GM19035 (cell line): ENCODE results near the gene PXDN.

Source experiments
- ATAC-seq: cut with Tn5 transposase; IDR thresholded peaks from one replicate; pipeline ENCODE4 v1.9.1; 2021; ENCODE audit not compliant: unreplicated experiment

The PXDN gene

DNA sequence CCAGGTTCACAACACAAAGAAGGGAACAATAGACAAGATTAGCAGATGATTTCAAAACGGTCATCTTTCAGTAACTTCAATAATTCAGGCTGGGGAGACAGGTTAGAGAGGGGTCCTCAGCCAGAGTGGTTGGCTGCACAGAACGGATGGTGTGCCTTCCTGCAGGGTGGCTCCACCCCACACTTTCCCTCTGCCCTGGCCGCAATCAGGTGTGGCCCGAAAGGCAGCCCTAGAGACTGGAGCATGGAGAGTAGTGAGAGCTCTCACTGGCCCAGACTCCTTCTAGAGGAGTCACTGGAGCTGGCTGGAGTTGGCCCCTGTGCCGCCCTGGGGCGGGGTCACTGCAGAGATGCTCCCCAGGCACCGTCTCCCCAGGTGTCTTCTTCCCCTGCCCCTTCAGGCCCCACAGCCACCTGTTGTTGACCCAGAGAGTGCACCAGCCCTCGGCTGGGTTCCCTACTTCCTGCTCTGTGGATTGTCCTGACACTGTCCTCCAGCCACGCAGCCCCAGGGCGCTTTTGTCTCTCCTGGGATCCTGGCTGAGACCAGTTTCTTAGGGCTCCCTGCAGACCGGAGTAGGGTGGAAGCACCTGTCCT is 126.8 kb downstream of the PXDN start:
- ATAC-seq, result no peak

DNA sequence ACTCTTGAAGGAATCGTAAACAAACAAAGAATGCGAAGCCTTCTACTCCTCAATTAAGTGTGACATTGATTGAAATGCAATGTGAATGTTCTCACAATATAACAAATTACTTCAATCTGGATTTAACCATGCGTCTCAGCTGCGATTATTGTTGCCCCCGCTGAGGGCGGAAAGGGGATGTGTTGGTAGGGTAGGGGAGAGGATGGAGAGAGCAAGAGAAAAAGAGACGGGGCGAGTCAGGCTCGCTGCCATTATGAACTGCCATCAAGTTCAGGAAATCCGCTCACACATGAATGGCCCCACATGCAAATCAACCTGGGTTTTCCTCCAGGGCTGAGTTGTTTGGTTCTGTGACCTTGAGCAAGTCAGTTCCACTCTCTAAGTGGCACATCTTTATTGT is 129.8 kb downstream of the PXDN start:
- ATAC-seq, result peak; percentile 65

DNA sequence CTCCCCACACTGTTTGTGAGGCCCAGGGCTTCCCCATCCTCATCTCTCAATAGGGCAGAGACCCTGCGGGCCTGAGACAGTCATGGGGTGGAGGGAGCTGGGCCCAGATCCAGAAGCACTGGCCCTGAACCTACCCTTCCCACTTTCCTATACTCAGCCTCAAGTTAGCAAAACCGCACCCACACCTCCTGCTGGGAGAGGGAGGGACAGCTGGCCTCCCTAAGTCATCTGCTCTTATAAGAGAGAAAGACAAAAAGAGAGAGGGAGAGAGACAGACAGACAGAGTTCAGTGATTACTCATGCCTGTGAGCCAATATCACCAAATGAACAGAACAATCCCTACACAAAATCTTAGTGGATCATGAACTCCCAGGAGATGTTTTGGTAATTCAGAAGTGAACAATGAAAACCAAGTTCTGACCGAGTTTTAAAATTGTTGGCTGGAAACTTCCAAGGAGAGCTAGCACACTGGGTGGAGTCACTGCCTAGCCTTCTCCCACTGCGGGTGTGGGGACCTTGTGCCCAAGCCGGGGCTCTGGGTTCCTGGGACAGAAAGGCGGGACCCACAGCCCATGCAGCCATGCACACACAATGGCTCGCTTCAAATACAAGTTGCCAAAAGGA is 130.5 kb downstream of the PXDN start:
- ATAC-seq, result no peak

DNA sequence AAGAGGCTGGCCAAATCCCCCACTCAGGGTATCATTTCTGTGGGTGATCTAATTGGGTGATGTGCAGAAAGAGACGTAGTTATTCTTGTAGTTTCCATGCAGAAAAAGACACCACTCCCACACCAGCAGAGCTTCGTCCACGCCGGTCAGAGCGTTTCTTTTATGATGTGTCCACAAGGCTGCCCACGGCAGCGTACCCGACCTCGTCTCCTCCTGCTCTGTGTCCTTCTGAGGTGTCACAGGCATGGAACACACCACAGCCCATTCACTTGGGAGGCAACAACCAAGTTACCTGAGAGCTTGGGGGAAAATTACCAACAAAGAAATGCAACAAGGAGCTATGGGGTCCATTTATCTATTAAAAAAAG is 131.3 kb downstream of the PXDN start:
- no peak for ATAC-seq

DNA sequence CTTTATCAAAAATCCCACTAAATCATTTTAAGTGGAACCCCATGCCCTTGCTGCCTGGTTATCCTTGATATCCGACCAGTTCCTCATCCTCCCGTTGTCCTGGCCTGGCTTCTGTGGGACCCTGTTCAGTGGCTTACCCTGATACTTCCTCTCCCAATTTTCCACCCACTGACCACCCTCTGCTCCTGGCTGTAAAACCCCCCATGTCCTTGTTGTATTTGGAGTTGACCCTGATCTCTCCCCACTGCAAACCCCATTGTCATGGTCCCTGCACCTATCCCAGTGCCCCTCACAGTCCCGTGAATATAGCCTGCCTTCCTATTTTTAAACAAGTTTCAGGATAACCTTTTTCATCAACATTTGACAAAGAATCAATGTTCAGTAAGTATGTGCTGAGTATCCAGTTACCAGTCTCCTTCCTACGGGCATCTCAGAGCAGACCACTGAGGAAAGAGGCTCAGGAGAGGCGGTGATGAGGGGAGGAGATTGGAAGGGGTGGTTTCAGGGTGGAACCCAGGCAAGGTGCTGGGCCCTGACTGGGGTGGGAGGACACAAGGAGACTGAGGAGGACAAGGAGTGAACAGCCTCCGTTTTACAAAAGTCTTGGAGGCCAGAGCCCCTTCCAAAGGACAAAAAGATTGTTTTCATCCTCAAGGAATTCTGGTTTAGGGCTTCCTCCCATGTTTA is 131.8 kb downstream of the PXDN start:
- no peak for ATAC-seq

DNA sequence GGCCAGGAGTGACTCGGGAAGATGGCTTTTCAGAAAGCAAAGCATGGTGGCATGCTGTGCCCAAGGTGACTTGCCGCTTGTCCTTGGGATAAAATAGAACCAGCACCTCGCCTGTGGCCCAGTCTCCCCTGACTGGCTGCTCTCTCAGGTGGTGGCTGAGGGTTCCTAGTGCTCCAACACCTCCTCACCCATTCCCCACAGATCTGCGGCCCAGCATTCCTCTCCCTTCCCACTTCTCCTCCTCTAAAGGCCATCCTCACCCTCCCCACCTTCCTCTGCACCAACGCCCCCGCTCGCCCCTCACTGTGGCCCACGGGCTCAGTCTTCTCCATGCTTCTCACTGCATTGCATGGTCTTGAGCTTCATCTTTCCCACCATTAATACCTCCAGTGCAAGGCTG is 132.4 kb downstream of the PXDN start:
- ATAC-seq, result no peak

DNA sequence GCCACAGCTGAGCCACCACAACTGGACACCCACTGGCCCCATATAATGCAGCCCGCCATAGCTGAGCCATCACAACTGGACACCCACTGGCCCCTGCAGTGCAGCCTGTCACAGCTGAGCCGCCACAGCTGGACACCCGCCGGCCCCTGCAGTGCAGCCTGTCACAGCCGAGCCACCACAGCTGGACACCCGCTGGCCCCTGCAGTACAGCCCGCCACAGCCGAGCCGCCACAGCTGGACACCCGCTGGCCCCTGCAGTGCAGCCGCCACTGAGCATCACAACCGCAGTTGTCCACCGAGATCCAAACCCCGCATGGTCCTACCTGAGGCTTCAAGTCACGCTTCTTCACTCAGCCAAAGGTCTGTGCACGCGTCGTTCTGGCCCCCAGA is 134.2 kb downstream of the PXDN start:
- no peak for ATAC-seq

DNA sequence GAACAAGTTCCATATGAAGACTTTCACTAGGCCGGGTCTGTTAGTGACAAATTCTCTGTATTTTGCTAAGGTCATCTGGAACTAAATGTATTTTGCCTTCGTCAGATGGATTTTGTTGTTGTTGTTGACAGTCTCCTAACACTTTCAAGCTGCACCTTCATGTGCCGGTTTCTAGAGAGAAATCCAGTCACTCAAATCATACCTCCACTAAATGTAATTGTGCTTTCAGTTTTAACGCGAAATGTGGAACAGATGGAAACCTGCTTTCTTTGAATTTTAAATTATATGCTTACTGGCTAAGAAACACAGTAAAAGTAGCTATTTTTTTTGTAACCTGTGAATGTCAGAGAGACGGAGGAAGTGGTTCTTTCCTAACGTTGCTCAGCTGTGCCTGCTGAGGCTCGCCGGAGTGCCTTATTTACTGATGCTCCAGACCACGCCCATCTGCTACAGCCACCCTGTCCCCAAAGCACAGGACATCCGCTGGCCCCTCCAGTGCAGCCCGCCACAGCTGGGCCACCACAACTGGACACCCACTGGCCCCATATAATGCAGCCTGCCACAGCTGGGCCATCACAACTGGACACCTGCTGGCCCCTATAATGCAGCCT is 134.7 kb downstream of the PXDN start:
- no peak for ATAC-seq

DNA sequence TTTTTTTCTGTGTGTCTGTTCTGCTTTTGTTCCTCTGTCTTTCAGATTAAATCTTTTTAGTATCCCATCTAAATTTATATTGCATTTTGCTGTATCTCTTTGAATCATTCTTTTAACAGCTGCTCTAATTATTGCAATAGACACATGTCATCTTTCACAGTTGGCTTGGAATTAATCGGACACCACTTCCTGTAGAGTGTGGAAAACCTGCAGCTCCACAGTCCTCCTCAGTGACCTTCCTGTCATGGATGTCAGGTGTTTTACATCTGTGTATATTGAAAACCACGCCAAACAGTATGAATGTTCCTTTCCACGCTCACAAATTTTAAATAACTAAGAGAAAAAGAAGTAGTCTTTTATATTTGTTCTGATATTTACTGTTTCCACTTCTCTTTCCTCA is 135.3 kb downstream of the PXDN start:
- ATAC-seq, result no peak

DNA sequence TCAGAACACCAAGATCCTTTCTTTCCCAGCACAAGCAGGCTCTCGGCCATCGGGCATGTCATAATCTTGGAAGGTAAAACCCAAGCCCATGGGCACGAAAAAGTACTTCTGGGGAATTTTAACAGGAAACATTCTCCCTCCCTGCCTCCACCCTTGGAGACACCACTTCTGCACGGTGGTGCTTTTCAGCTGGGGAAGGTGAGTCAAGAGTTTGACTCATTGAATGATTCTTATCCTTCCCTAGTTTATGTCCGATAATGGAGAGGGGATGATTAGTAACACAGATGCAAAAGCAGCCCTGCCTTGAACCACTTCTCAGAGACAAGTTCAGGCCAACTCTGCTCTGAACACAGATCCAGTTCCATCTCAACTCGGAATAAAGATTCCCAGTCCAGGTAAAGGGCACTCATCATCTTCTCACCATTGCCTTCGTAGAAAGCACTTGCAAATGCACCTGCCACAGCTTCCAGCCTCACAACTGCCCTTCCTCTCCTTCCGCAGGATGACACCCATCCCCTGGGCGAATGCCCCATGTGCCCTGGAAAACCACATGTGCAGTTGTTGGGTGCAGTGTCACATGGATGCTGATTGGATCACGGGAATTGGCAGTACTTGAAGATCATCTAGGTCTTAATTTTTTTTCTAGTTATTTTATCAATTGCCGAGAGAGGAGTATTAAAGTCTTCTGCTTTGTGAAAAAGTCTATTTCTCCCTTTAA is 136.2 kb downstream of the PXDN start:
- ATAC-seq, result no peak

DNA sequence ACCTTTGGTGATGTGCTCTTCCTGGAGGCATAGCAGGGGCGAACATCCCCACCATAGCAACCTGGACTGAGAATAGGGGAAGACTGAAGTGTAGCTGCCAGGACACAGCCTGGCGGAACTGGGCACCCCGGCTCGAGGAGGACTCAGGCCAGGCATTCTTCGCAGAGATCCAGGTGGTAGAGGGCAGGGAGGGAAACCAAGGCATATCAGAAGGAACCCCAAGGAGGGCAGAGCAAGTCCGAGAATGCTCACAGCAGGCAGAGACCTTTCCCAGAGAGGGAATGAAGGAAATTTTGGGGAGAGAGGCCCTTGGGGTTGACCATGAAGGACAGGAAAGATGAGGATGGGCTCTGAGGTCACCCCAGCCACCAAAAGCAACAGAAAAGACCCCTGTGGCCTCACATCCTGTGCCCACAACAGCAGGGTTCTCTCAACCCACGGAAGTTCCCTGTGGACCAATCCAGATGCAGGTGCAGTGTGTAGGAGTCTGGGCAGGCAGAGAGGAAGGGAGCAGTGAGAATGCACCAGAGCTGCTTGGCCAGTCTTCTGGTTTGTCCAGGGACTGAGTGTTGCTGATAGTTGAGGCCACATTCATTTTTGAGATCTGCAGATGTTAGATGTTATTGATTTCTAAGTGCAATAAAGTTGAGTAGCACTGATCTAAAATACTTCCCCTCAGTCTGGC is 136.9 kb downstream of the PXDN start:
- ATAC-seq, result no peak

DNA sequence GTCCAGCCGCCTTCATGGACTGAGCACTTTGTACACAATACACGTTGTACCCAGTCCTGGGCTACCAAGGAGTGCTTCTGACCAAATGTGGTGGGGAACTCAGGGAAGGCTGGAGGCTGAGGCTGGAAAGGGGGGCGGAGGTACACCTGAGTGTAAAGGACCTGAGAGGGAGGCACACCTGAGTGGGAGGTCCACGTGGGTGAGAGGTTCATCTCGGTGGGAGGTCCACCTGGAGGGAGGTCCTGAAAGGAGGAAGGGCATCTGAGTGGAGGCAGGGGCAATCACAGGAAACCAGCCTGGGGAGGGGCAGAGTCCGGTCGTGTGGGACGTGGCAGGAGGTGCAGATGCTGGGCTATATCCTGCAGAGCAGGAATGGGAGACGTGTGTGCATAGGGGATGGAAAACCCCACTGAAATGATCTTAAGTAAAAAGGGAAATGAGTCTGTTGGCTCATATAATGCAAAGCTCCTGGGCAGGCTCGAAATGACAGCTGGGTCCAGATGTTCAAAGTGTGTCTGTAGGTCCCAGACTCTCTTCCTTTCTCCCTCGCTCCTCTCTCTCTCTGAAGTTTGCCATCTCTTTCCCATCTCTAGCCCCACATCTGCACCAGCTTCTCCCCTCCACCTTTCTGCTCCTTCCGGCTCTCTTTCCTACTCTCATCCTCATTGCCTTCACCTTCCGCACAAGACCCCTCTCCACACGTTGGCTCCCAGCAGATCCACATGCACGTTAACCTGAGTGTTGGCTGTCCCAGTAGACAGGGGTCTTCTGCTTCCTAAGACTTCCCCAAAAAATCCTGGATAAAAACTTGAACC is 137.7 kb downstream of the PXDN start:
- ATAC-seq, result no peak

DNA sequence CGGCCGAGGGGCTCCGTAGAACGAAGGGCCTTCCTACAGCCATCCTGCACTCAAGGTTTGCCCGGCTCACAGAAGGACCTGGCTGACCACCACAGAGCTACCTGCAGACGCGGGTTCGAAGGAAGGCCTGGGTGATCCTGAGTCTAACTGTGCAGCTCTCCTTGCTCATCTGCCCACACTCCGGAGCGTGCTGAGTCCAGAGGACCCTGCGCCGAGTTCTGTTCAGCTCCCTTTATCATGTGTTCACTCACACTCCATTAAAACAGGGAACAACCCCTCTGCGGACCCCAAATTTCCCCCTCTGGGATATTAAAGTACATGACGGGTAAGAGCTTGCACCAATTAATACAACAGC is 138.3 kb downstream of the PXDN start:
- no peak for ATAC-seq

DNA sequence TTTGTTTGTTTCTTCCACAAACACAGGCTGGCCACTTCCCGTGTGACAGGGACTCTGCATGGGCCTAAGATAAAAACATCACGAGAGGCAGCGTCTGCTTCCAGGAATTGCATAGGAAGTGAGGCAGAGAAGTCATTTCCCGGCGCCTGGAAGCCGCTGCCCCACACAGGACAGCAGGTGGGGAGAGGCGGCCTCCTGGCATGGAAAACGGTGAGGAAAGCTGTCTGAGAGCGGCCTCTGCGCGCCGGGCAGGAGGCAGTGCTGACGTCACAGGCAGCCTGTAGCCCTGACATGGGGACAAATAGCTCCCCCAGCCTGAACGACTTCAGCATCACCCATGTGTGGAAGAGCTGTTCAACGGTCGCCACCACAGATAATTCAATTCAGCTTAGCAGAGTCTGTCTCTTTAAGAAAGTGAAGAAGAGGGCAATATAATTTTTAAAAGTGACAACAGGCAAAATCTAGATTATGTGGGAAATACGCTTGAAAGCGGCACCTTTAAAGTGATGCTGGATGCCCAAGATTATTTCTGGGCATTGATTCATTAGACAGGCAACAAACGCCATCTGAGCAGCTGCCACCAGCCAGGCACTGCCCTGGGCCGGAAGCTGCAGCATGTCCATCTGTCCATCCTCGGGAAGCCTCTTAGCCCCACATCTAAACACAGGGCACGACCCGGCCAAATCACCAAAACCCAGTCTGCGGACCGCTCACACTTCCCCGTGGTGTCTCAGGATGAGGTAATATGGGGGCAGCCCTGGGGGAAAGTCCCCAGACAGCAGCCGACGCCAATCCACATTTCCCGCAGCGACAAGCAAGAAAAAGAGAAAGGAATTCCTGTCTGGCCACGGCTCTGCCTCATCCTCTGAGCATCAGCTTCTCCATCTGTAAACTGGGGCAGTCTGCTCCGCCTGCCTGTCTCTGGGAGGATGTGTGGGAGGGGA is 138.9 kb downstream of the PXDN start:
- no peak for ATAC-seq

DNA sequence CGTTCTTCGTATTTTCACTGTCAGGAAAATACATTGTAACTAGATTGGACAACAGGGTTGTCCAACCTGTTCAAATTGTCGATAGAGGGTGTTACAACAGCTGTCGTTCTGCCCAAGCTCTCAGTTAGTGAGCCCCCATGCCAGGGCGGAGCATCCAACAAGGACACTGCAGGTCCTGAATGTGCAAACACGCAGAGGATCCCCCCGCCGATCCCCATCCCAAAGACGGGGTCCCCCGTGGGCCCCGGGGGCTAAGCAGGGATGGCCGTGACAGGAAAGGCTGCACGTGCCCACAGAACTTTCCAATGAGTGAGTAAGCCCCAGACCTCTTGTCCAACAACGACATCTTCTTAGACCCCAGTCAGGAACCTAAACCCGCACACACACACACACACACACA is 140.8 kb downstream of the PXDN start:
- no peak for ATAC-seq

DNA sequence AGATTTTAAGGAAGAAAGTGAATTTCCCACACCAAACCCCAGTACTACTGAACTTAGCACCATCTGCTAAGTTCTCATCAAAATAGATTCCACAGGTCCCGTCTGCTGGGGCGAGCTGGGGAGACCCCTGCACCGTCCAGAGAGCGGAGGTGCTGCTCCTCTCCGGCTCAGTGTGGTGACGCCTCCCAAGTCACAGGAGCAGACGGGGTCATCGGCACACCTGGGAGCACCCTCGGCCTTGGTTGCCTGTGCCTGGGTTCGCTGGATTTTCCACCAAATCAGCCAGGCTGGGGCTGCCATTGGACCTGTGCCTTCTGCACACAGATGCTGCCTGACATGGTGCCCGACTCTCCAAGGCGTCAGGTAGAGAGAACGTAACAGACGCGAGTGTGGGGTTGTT is 141.3 kb downstream of the PXDN start:
- no peak for ATAC-seq

DNA sequence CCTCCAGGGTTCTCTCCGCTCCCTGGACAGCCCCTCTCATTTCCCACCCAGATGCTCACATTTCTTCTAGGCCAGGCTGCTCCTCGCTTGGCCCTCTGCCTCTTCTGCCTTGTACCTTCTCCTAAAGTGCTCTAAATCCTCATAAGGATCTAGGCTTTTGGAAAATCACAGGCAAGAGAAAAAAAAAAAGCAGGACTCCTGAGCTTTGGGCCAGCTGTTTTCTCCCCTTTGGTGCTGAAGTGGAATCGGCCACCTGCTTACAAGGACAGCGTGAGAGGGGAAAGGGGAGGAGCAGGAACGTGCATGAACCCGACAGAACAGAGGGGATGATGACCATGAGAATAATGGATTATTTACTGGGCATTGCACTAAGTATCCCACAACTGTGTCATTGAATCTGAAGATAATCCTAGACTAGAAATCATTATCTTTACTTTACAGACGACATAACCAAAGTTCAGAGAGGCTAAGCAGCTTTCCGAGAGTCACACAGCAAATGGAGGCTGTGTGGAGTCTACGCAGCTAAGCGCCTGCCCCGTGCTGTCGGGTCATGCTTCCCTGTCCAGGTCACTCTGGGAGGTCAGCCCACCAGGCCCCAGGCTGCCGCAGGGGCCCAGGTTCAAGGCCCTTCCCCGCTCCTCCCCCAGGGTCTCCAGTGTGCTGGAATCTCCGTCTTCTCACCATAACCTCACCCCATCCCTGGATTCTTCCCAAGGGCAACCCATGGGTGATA is 141.9 kb downstream of the PXDN start:
- no peak for ATAC-seq

DNA sequence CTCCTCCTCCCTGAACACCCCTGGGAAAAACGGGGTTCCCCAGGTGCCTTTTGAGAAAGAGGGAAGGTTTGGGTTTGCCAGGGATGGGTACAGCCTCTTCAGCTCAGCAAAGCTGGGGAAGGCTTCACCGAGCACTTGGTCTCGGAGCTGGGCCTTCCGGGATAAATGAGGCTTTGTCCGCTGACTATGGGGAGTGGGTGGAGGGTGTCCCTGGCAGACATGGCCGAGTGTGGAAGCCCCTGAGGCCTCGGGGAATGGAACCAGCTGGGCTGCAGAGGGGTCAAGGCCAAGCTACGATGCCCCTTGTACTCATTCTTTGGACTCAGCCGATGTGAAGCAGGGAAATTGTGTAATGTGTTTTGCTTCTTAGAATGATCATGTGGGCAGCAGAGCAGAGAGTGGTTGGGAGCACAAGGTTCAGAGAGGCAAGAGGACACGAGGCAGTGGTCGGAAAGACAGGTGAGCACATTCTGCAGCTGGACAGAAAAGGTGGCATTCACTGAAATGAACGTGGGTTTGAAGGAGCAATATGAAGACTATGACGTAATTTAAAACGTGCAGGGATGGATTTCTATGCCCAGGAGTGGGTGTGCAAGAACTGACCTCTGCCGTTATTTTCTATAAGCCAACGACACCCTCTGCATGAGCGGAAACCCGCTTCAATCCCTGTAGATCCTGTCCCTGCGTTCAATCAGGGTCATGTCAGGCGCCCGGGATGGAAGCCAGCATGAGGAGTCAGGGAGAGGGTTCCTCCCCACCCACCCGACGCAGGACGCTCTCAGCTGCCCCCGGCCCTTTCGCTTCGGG is 142.6 kb downstream of the PXDN start:
- no peak for ATAC-seq
